ENCODE results near the gene TENT4B. TPM values are rescaled to one million over a fixed set of nuclear protein-coding genes. Genes with fewer than 3 reads are reported as not detected.
A peak's percentile ranks its signal among the peaks of the same experiment; 100 is the strongest.

Gene TENT4B
- total RNA-seq, 1 donor from 2014 or later = 10.9 TPM

DNA sequence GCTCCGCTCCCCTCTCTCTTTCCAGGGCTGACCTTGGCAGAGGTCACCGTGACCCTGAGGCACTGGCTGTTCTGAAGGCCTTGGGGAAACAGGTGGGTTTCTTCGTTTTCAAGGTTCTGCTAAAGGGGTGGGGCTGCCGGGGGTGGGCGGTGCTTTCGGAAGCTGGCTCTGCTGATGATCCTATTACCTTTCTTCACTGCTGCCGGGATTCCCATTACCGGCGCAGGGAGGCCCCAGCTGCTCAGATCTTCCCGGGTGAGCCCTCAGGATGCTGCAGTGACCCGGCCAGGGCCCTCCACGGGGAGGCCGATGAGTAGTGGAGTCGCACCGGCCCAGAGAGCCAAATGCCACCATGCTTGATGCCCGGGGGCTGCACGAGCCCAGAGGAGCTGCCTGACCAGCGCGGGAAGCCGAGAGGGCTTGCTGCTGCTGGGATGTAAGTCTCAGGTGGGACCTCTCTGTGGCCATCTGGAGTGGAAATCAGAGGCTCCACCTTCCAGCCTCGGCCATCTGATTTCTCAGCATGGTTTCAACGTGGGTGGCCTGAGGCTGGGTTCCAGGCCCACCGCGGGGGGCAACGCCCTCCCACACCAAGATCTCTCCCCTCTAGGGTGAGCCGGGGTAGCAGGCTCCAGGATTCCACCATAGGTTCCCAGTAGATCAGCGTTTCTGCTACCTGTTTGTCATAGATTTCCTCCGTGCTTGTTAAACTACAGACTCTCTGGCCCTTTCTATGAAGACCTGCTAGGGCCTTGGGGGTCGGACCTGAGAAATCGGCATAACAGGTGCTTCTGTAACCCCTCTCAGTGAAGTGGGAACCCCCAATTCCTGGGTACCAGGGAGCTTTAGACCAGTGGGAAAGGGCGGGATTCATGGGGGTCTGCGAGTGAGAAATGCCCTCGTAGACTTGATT is 91.7 kb downstream of the TENT4B start:
- Mint-ChIP-seq H3K9me3 (no peaks in the 10 kb centered on the region), H3K4me1 (peaks cover 11% of the 10 kb centered on the region), H3K4me3 (peak overlapping the region; percentile 70), H3K27ac (no peak overlapping the region), H3K27me3 (ENCODE audit: low read depth) (peaks cover 6% of the 10 kb centered on the region), H3K36me3 (no peaks in the 10 kb centered on the region)
- TF ChIP-seq CTCF (IDR thresholded peaks at IDR 0.05; ENCODE audit: unreplicated experiment) = no peak
- no peak for DNase-seq (ENCODE audit: low spot score in 2 of 2, unreplicated experiment in 2 of 2)

DNA sequence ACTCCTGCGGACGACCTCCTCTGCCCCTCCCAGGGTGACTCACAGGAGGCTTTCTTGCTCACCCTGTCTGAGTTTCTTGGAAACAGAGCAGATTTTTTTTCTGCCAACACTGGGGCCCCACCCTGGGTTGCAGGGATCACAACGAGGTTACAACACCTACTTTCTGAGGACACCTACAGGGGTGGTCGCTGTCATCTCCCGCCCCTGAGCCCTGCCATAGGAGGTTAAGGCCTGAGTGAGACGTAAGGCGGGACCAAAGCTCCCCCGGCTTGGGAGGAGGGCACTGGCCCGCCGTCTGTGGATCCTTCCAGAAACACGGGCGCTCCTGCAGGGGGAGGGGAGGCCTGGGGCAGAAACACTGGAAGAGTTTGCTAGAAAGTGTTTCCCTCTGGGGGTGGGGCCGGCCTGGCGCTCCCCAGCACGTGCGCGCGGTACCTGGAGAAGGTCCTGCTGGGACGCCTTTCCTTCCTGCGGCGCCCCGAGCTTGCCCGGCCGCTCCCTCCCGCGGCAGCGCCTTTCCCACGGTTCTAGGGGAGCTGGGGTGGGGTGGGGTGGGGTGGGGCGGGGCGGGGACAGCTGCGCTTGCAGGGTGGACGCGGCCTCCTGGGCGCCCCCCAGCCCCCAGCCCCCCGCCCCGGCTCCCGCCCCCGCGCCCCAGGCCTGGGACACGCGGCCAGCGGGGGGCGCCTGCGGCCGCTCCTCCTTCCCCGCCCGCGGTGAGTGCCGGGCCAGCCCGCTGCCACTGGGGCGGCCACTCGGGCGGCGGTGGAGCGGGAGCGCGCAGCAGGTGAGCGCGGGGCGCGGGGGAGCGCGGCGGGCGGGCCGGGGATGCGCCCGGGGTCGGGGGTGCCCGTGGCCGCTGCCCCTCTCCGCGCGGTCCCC is 92.6 kb downstream of the TENT4B start:
- DNase-seq (ENCODE audit: low spot score in 2 of 2, unreplicated experiment in 2 of 2) = peak in 1 of 2 experiments; percentile 60
- peaks cover 6% of the 10 kb centered on the region for H3K27me3 Mint-ChIP-seq (ENCODE audit: low read depth)
- H3K36me3 Mint-ChIP-seq = no peaks in the 10 kb centered on the region
- peak overlapping the region; percentile 70 for H3K4me3 Mint-ChIP-seq
- no peak for TF ChIP-seq CTCF (IDR thresholded peaks at IDR 0.05; ENCODE audit: unreplicated experiment)
- no peaks in the 10 kb centered on the region for H3K9me3 Mint-ChIP-seq
- H3K27ac Mint-ChIP-seq = no peak overlapping the region
- peaks cover 11% of the 10 kb centered on the region for H3K4me1 Mint-ChIP-seq

- H3K27ac Mint-ChIP-seq = no peak overlapping the region
- no peaks in the 10 kb centered on the region for H3K36me3 Mint-ChIP-seq
- H3K4me1 Mint-ChIP-seq = peaks cover 11% of the 10 kb centered on the region
- H3K4me3 Mint-ChIP-seq = peak overlapping the region; percentile 80
- TF ChIP-seq CTCF (IDR thresholded peaks at IDR 0.05; ENCODE audit: unreplicated experiment) = no peak
- peak in 1 of 2 experiments; percentile 59 for DNase-seq (ENCODE audit: low spot score in 2 of 2, unreplicated experiment in 2 of 2)
- no peaks in the 10 kb centered on the region for H3K9me3 Mint-ChIP-seq
- H3K27me3 Mint-ChIP-seq (ENCODE audit: low read depth) = peaks cover 5% of the 10 kb centered on the region
These were observed 93.4 kb downstream of the TENT4B start for GRCh38 chr16:50246299-50247122.

GRCh38 chr16:50247123-50247905 is 94.2 kb downstream of the TENT4B start:
- Mint-ChIP-seq H3K27ac (no peak overlapping the region), H3K4me3 (peak overlapping the region; percentile 80), H3K36me3 (no peaks in the 10 kb centered on the region), H3K27me3 (ENCODE audit: low read depth) (peaks cover 5% of the 10 kb centered on the region), H3K9me3 (no peaks in the 10 kb centered on the region), H3K4me1 (peaks cover 11% of the 10 kb centered on the region)
- no peak for DNase-seq (ENCODE audit: low spot score in 2 of 2, unreplicated experiment in 2 of 2)
- no peak for TF ChIP-seq CTCF (IDR thresholded peaks at IDR 0.05; ENCODE audit: unreplicated experiment)
